HEK293T (cell line): ENCODE data around the gene TEX38.

Source experiments
- BHLHE40 ChIP-seq: fragments of 450-650 bp; IDR thresholded peaks from 2 replicates; pipeline ENCODE4 v1.6.1; 2016; ENCODE audit warnings: mild to moderate bottlenecking, moderate library complexity, borderline replicate concordance
- FOXA1 ChIP-seq: fragments of 450-650 bp; IDR thresholded peaks from 2 replicates; pipeline ENCODE4 v1.6.1; 2016; ENCODE audit warnings: mild to moderate bottlenecking
- HDGF ChIP-seq: fragments of 450-650 bp; IDR thresholded peaks from 2 replicates; pipeline ENCODE4 v1.6.1; 2017; ENCODE audit warnings: antibody characterized with exemption, borderline replicate concordance
- NFRKB ChIP-seq: fragments of 450-650 bp; IDR thresholded peaks from 2 replicates; pipeline ENCODE4 v1.6.1; 2016; ENCODE audit warnings: mild to moderate bottlenecking, moderate library complexity
- SP1 ChIP-seq: fragments of 450-650 bp; IDR thresholded peaks from 2 replicates; pipeline ENCODE4 v1.6.1; 2017

- TF ChIP-seq SP1 (no peak), NFRKB (no peak), BHLHE40 (no peak), HDGF (no peak), FOXA1 (no peak)
Measured at GRCh38 chr1:46646844-46647243, 24.8 kb upstream of the TEX38 start.
